Astrocyte of the cerebellum (primary cell): Measurements from ENCODE around the gene CHST5.

ENCODE experiments used
- DNase-seq: peaks from one replicate; pipeline ENCODE4 v3.0.0-alpha.2; 2011; ENCODE audit warnings: low read depth
- H3K4me3 ChIP-seq: 2 replicates; pipeline ENCODE4 v1.5.1; 2011; ENCODE audit warnings: mild to moderate bottlenecking, low read depth, low read length, moderate library complexity
- in situ Hi-C: cut with HindIII; loops from 2 replicates; pipeline ENCODE4 v1.10.0; 2017; ENCODE audit warnings: low sequenced_read_pairs
- TF ChIP-seq, protein P1 (sequence below): IDR thresholded peaks from 2 replicates; pipeline ENCODE4 v1.5.1; 2012; ENCODE audit warnings: low read length, low read depth, moderate library complexity, mild to moderate bottlenecking; ENCODE audit errors: missing control alignments

The CHST5 gene

DNA sequence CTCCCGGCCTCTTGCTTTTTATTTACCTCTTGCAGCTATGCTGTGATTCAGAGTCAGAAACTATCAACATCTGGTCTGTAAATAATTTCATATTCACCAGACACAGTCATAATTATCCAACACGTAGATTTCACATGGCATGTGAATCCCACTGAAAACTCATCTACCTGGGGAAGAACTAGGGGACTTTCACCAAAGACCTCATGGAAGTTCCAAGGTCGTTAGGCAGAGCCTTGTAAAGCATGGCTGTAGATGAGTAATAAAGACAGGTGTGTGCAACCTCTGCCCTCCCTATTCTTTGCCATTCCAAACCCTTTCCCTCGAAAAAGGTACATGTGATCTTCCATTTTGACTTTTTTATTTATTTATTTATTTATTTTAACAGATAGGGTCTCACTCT, 1.9 kb upstream of the CHST5 start:
- no peak overlapping the region for H3K4me3 ChIP-seq
- TF ChIP-seq, protein P1, sequence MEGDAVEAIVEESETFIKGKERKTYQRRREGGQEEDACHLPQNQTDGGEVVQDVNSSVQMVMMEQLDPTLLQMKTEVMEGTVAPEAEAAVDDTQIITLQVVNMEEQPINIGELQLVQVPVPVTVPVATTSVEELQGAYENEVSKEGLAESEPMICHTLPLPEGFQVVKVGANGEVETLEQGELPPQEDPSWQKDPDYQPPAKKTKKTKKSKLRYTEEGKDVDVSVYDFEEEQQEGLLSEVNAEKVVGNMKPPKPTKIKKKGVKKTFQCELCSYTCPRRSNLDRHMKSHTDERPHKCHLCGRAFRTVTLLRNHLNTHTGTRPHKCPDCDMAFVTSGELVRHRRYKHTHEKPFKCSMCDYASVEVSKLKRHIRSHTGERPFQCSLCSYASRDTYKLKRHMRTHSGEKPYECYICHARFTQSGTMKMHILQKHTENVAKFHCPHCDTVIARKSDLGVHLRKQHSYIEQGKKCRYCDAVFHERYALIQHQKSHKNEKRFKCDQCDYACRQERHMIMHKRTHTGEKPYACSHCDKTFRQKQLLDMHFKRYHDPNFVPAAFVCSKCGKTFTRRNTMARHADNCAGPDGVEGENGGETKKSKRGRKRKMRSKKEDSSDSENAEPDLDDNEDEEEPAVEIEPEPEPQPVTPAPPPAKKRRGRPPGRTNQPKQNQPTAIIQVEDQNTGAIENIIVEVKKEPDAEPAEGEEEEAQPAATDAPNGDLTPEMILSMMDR = no peak
- no peak for DNase-seq
- in situ Hi-C loops = no loop called here

DNA sequence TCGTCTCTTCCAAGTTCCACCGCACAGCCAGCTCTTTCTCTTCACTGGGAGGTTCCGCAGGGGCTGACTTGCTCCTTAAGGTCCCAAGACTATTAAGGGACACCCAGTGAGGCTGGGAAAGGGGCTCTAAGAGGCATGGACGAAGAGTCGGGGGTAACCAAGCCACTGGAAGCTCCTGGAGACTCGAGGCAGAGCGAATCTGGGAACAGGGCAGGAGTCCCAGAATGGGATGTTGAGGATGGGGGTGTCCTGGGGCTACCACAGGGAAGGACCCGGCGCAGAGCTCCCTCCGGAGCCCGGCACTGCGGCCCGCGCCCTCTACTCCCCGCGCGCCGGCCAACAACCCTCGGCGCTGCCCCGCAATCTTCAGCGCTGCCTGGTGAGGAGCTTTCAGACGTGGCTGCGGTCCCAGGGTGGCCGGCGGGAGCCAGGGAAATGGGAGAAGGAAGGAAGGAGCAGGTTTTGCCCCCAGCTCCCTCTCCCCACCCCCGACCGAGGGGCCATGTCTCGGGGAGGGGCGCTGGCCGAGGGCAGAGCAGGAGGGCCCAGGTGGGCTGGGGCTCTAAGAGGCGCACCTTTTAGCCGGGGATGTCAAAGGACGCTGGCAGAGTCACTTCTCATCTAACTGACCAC, 581 bp downstream of the CHST5 start:
- TF ChIP-seq, protein P1 = no peak
- in situ Hi-C loops = no loop called here
- no peak overlapping the region for H3K4me3 ChIP-seq
- no peak for DNase-seq

DNA sequence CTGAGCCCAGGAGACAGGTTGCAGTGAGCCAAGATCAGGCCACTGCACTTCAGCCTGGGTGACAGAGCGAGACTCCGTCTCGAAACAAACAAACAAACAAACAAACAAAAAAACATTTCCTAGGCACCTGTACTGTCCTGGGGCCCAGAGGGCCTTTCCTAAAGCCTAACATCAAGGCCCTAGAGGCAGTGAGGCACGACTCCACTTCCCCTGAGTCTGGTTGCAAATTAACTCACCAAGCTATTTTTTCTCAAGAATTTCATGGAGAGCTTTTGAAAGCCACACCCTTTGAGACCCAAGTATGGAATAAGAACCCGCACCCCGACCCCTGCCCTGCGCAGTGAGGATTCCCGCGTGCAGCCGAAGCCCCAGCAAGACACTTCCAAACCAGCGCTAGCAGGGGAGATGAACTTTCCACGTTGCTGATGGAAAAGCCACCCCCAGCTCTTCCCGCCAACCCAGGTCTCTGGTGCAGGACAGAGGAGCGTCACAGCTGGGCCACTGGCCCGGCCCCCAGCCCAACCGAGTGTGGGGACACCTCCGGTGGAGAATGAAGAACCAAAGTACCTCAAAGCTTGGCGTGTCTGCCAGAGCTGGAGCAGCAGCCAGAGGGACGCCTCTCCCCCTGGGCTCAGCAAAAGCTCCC, 1.2 kb downstream of the CHST5 start:
- in situ Hi-C loops = no loop called here

DNA sequence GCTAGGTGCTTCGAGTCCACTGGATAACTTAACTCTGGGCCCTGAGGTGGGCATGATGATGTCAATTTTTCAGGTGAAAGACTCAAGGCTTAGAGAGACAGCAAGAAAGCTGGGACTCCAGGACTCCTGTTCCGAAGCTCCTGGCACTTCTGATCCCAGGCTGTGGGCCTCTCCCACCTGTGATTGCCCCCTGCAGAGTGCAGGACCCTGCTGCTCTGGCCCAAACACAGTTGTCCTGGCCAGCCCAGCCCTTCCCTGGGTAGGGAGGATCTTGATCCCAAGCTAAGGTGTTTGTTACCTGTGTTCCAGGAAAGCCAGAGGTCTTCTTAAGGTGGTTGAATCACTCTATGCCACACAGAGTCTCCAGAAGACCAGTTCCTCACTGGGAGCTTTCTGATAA, 3.1 kb downstream of the CHST5 start:
- no peak for DNase-seq
- in situ Hi-C loops = no loop called here
- TF ChIP-seq, protein P1 = no peak
- H3K4me3 ChIP-seq = no peak overlapping the region

More for the DNA sequence above, 1.2 kb downstream of the CHST5 start:
- TF ChIP-seq, protein P1 = no peak
- no peak for DNase-seq
- no peak overlapping the region for H3K4me3 ChIP-seq

DNA sequence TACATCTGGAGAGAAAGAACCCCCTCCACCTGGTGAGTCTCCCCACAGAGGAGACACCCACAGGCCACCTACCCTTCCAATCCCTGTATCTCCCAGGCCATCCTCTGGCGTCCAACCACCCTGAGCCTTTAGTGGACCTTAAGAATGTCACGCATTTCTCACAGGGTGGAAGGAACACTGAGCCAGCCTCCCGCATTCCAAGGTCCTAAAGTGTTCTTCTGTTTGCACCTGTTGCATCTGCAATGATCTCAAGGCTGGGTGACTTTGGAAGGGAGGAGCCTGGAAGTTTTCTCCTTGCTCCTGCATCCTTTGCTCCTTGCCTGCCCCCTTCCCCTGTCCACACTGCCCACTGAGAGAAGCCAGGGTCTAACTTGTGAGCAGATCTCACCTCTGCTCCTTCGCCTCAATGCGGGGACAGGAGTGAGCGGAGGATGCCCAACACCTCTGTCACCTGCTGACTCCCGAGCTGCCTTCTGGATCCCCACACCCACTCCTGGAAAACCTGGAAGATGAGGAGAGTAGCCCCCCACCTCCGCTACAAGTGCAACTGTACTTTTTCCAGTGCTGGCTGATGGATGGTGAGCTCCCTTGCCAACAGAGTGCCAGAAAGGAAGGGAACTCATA, 3.7 kb downstream of the CHST5 start:
- H3K4me3 ChIP-seq = no peak overlapping the region
- in situ Hi-C loops = no loop called here
- DNase-seq = no peak
- TF ChIP-seq, protein P1 = no peak

DNA sequence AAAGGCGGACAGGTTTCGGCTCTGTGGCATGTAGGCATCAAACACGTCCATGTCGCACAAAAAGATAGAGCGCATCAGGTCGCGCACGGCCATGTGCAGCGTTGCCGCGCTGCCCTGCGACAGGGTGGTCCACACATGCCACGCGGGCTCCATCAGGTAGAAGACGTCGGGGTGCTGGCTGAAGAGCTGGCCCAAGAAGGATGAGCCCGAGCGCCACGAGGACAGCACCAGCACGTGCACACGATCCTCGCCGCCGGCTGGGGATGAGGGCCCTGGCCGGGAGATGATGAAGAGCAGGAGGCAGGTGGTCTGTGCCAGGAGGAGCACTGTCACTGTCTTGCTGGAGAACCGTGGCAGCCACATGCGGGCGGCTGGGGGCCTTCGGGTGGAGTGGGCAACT, 5.9 kb downstream of the CHST5 start:
- TF ChIP-seq, protein P1 = no peak
- in situ Hi-C loops = no loop called here
- no peak for DNase-seq
- H3K4me3 ChIP-seq = no peak overlapping the region
